IPS-NIHi7 (cell line): ENCODE results near the gene ADAMTS16.

Source experiments
- DNase-seq: peaks from one replicate; pipeline ENCODE4 v3.0.0; 2012; ENCODE audit warnings: mixed read lengths; ENCODE audit errors: extremely low spot score

ADAMTS16 gene

DNA sequence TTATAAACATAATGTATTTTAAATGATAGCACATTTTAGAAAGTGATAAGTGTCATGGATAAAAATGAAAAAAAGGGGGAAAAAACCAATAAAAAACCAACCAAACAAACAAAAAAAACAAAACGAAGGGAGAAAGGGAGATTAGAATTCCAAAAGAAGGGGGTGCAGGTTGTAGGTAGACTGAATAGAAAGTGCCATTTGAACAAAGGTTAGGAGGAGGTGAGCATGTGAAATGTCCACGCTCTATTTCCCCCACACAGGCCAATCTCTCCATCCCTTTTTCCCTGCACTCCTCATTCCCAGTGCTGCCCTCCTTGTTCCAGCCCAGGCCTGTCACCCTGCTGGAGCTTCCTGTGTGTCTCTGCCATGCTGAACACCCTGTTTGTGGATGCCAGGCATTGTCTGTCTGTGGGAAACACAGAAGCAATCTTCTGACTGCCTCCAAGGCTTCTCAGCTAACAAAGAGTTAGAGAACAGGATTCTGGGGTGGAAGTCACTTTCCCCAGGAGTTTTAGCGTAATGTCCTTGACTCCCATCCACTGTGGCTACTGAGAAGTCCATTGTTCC lies 138.8 kb downstream of the ADAMTS16 start:
- DNase-seq, result no peak

DNA sequence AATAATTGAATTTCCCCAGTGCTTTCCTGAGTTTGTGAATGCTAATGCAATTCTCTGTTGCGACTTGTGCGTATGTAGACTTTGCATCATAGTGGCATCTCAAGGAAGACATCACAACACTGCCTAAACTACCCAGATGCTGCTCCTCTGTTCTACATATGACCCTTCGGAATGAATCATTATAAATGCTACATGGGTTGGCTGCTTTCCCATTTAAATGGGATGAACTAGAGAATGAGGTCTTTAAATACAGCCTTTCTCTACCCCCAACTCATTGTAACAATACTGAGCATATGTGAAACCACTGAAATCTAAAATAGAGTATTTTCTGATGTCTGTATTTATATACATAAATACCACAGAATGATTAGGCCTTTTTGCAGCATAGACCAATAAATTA lies 145.8 kb downstream of the ADAMTS16 start:
- DNase-seq, result no peak

DNA sequence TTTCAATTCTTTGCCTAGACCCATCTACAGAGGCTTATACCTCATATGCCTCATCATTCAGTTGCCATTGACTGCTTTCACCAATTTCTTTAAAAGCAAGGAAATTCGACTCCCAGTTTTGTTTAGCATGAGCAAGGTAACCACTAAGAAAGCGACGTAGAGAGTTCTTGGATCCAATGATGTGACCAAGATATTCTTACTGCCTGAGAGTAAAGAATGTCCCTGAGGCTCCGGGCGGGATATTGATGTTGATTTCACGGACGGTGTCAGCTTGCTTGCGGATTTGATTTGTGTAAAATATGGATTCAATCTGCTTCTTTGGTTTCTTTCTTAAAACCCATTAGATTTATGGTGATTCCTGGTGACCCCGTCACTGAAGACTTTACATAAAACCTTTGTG lies 147.3 kb downstream of the ADAMTS16 start:
- DNase-seq, result no peak

DNA sequence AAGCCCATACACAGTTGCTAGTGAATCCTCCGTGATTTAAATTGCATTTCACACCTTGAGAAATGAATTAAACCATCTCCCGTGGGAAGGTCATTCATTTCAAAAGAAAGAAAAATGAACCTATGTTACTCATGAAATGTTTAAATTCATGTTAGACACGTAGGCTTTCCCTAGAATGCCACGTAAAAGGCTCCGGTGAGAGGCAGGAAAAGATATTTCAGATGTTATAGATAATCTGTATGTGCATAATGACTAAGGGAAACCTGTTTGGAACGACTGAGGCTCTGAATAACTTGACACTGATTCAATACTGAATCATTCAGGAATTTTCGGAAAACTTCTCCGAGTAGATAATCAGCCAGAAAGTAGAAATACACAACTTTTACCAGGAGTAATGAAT lies 148.1 kb downstream of the ADAMTS16 start:
- DNase-seq, result no peak

DNA sequence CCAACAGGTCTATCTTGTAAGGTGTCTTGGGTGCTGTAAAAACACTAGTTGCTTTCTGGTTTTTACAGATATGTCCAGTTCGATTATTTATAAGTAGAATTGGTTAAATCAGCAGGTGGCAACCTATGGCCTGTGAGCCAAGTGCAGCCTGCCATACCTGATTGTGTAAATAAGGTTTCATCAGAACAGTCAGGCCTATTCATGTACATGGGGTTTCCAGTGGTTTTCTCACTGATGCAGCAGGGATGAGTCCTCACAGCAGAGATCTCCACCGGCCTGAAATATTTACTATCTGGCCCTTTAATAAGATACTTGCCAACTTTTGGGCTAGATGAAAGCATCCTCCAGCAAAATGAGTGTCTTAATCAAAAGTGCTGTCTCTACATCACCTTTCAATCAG lies 149.4 kb downstream of the ADAMTS16 start:
- no peak for DNase-seq

DNA sequence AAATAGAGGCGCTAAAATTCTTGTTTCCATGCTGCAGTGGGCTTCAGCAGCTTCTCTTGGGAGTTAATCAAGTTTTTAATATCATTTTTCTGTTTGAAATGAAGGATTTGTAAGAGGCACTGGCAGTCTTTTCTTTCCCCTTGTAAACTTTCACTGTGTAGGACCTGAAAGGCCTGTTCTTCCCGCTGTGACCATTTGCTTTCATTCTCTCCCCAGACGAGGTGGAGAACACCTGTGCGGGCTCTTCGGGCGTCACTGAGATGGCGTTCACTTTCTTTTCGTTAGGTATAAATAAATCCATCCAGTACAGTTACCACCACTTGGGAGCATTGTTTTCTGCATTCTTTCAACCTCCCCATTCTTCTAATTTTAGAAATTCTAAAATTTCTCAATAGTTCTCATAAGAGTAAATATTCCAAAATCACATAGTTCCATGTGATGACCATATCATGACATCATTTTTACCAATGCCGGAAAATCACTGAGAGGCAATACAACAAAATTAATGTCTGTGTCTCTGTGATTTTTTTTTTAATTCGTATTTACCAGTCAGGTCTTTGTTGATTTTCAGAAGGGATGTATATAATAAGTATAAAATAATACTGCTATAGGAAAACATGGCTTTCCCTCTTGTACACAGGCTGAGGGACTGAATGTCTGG lies 150.7 kb downstream of the ADAMTS16 start:
- no peak for DNase-seq

DNA sequence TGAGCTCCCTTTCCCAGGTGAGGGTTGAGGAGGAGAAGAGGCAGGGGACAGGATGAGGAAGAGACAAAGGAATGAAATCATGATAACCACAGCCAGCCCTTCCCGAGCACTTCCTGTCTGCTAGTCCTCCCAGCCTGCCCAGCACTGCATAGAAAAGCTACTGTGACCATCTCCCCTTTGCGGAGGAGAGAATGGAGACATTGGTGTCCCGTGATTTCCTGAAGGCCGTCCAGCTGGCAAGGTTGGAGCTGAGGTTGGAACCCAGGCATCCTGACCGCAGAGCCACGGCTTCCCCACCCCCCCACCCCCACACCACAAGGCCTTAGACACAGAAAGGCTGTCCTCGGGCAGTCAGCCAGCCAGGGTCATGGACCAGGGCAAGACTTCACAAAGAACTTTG lies 151.2 kb downstream of the ADAMTS16 start:
- no peak for DNase-seq

DNA sequence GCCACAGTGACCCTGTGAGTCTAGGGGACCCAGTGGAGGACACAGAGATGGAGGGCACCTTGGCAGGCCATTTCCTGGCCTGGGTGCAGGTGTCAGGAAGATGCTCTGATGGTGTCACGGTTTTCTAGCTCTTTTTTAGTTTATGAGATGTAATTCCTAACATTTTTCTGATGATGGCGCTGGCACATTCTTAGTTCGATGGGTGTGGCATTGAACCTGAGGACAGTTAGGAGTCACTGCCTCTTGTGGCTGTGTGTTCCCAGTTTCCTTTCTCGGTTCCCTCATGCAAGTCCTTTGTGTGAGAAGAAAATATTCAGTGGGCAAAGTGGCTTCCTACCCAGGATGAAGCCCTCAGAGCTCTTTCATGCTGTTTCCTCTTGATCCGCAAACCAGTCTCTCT lies 152.9 kb downstream of the ADAMTS16 start:
- peak; percentile 71 for DNase-seq

DNA sequence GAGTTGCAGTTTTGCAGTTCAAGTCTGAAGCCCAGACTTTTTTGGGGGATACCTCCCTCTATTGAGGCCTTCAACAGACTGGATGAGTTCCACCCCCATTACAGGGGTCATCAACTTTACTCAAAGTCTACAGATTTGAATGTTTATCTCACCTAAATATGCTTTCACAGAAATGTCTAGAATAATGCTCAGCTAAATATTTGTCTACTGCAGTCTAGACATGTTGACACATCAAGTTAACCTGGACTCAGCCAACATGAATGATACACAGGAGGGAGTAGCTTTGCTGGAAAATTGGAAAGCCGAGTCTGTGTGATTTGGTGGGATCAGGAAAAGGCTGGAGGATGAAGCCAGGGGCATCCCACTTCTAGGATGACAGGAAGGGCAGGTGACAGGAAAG lies 154.3 kb downstream of the ADAMTS16 start:
- no peak for DNase-seq

DNA sequence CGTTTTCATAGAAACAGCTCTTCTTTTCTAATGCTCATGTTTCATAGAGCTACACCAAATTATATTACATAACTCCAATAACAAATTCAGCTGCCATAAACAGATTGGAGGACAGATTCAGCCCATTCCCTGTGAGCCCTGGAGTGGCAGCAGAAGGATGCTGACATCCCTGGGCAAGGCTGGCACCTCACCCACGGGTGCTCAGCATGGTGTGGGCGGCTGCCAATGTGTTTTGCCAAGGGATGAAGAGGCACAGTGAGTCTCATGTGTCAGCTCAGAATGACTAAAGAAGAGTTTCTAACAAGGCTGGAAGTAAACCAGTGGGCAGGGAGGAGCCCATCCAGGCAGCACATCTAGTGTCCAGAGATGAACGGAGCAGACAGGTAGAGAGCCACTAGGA lies 155.2 kb downstream of the ADAMTS16 start:
- DNase-seq, result no peak

DNA sequence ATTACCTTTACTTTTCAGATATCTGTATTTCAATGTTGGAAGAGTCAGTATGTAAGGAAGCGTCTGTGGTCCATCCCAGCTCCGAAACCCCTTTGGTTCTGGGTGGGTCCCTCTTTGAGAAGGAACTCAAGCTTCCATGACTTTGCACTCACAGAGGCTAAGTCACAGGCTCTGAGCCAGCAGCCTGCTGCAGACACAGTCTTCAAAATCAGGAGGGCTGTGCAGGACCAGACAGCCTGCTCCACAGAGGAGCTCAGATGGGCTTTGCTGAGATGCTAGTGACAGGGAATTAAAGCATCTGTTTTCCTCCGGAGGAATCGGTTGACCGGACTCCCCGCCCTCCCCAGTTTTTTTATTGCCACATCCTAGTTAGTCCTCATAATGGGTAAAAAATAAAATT lies 155.9 kb downstream of the ADAMTS16 start:
- no peak for DNase-seq

DNA sequence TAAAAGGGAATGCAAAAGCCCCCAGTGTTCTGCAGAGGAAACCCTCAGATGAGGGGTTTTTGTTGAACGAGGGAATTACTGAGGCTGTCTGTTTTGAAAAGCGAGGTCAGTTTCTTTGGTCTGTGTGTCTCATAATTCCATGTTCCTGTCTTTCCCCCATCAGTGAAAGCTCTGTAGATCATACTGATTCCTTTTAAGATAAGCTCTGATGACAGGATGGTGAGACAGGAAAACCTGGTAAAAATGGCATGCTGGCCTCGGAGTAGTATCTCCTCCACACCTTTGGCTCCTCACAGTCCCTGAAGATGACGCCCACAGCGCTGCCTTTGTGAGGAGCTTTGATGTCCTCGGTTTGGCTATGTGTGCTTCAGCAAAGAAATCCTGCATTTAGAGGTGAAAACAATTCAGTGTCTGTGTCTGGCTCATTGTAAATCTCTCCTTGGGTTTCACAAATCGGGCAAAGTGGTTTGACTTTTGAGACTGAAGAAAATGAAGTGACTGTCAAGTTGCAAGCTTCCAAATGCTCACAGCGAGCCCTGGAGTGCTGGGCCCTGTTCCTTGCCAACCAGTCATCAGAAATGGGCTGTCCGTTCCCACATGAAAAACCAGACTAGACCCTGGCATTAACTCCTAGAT lies 157.4 kb downstream of the ADAMTS16 start:
- no peak for DNase-seq

DNA sequence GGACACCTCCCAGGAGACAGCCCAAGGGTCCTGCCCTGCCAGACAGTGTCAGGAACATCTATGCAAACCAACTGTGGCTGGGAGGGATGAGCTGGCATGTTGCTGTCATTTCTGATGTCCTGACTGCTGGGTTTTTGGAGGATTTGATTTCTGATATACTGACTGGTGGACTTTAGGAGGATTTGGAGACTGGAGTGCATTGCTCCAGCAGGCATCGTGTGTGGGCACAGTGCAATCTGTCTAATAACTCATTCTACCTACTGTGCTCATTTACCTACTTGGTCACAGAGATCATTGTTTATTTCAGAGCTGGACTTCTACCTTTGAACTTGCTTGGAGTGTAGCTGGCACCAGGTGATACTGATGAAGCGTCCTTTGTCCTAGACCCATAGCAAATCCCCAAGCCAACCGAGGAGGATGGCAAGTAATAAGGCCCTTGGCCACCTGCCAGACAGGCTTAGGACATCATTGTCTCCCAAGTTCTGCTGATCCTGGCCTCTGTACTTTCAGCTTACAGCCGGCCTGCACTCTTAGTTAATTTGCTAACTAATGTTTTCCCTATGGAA lies 158.0 kb downstream of the ADAMTS16 start:
- DNase-seq, result no peak

DNA sequence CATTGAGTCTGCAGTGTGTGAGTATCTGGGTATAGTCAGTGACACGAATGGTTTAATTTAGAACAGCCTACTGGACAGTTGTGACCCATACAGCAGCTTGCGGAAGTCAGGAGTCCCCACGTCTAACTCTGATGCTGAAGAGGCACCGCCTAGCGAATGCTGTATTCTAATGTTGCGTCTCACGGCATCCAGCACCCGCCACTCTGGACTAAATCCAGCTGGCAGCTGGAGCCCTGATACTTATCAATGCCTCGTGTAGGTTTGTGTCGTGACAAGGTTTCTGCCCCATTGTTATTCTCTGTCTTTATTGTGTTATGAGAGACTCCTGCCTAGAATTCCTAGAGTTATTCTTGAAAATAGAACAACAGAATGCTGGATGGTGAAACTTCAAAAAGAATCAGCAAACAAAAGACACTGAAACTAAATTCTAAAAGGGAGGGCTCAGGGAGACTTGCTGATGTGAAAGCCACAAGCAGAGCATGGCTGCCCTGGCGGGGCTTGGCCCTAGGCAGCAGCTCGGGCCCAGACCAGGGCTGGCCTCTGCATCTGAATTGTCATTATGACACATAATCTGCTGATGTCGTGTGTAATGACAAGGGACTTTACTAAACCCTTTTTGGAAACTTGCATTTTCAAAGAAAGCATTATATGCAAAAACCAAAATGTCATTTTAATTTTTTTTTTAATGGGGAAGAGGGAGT lies 158.9 kb downstream of the ADAMTS16 start:
- no peak for DNase-seq

DNA sequence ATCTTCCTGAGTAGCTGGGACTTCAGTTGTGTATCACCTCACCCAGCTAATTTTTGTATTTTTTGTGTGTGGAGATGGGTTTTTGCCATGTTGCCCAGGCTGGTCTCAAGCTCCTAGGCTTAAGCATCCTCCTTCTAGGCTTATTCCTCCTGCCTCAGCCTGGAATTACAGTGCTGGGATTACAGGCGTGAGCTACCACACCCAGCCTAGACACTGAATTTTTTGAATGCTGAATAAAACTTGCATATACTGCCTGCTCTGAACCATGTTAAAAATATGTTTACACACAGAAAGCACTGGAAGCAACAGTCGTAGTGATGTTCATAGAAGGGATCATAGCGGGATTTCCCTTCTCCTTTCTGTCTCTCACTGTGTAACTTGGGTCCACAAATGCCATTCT lies 161.0 kb downstream of the ADAMTS16 start:
- no peak for DNase-seq

DNA sequence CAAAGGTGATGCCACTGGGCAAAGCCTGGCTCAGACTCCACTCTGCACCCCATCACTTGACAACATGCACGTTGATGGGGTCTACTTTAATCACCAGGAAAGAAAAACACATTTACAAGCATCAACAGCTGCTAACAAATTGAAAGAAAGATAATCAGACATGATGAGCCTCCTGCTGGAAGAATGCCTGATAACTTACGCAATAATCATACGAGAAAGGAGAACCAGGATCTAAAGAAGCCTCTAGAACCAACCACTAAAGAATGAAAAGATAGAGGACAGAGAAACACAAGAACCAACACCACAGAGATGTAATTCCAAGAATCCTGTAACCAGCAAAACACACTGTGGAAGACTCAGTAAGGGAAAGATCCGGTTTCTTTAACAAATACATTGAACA lies 162.1 kb downstream of the ADAMTS16 start:
- DNase-seq, result no peak

DNA sequence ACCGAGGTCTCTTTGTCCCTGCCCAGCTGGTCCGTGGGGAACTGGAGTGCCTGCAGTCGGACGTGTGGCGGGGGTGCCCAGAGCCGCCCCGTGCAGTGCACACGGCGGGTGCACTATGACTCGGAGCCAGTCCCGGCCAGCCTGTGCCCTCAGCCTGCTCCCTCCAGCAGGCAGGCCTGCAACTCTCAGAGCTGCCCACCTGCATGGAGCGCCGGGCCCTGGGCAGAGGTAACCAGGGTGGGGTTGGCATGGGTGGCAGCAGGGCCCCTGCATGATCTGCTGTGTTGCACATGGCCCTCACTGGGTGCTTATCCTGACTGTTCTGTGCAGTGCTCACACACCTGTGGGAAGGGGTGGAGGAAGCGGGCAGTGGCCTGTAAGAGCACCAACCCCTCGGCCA lies 163.1 kb downstream of the ADAMTS16 start:
- no peak for DNase-seq

DNA sequence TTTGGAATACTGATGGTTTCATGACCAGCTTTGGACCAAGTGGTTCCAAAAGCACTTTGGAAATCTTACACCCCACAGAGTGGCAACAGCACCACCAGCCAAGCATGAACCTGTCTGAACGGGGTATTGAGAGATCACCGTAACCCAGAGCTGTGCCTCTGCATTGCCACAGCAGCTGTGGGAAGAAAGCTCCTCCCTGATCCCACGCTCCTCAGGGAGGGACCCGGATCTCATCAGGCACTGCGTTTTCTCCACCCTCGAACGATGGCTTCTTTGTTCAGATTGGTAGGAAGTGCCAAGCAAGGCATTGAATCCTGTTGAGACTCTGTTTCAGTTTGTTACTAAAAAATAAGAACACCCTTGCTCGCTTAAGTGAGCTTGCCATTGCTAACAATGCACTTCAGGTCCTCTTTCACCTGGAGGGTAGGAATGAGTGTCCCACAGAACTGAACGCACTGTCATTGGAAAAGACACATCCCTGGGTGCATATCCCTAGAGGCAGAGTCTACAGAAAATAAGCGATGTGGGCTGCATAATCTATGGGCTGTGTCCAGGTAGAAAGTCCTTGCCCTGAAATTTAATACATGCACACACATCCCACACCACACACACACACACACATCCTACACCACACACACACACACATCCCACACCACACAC lies 164.4 kb downstream of the ADAMTS16 start:
- DNase-seq, result no peak

DNA sequence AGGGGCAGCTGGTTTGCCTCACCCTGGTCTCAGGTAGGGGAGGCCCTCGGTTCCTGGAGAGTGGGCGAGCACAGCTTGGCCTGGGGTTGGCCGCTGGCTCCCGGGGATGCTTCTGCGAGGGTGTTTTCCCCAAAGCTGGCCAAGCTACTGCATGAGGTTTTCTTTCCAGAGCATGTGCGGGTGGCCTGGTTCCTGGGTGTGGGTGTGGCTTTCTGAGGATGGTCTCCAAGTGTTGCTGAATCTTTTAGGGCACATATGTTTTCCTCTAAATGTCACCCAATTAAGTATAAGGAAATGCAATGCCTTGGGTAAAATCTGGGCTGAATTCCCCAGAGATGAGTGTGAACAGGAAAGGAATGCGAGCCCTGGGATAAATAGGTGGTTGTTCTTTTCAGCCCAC lies 166.6 kb downstream of the ADAMTS16 start:
- no peak for DNase-seq

DNA sequence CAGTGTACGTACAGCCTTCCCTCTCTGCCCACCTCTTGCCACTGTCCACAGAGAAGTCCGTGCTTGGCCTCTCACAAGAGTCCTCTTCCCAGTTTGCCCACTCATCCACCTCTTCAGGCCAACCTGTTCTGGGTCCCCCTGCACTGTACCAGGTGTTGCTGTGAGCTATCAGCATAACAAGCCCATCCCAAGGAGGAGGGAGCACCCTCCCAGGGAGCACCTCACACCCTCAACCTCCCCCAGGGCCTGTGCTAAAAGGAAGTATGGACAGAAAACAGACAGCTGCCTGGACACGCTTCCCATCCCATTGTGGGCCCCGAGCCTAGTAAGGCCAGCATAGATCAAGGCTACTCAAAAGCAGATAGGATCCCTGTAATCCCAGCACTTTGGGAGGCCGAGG lies 168.2 kb downstream of the ADAMTS16 start:
- no peak for DNase-seq

DNA sequence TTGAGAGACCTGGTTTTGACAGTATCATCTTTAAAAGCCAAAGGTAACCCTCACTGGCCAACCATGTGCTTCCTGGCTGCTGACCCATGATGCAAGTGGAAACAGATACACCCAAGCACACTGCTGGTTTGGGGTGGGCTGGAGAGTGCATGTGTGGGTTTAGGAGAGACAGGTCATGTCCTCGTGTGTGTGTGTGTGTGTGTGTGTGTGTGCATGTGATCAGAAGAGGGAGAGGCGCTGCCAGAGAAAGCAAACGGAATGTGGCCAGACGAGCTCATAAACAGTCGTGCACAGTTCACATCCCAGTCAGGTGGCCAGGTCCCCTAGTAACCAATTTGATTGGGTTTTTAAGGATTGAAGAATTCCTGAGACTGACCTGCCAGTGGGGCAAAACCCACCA lies 169.5 kb downstream of the ADAMTS16 start:
- no peak for DNase-seq

DNA sequence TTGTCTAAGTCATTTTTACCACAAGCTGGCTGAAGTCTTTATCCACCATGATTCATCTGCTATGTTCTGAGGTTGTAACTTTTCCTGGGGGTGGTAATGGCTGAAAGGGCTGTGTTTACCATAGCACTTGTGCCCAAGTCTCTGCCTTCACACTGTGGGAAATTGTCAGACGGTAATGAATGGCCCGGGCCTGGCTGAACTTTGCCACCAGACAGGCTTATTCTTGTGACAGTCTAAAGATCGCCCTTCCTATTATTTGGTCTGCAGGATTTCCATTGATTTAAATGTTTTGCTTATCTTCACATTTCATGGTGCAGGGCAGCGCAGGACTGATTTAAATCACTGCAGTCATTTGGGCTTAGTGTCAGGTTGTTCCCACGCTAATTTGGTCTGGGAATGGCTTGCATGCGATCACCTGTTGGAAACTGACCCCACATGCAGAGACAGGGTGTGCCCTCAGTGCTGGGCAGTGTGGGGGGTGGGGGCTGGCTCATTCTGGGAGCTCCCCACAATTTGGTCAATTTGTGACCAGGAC lies 173.0 kb downstream of the ADAMTS16 start:
- DNase-seq, result no peak
